ENCODE data around the gene BCL2L12.

BCL2L12 gene

GRCh38 chr19:49689133-49690078, 23.7 kb downstream of the BCL2L12 start, which contains the start of gene ADM5:
ADM5 (plus strand) TSS chr19:49689594; CDS start chr19:49689838, 244 bp downstream.
- Histone ChIP-seq H3K27ac (ENCODE audit: extremely low read depth, low read depth, low read length) (no peak within 1 kb of the TSS; the same call in 1 of the 2 replicates), H3K36me3 (ENCODE audit: control insufficient read depth in 2 of 2, insufficient read depth in 1 of 2, low read length in 2 of 2) (peaks cover 7 to 43% of the 10 kb centered on the region in 2 experiments), H3K4me3 (ENCODE audit: low read depth, low read length) (no peak within 1 kb of the TSS), H3K9me3 (ENCODE audit: control insufficient read depth, insufficient read depth, low read depth, low read length) (no peaks in the 10 kb centered on the region), H3K4me1 (ENCODE audit: control insufficient read depth, insufficient read depth, low read length) (peaks cover 8% of the 10 kb centered on the region)
- POLR2A ChIA-PET = interaction anchor here (1.2 to 1.4 kb wide), 2 partner anchors 13 to 77 kb away, joined by 3 to 7 read pairs; partner anchors contain the start of gene AP2A1
- CTCF ChIA-PET = interaction anchor here (0.7 kb wide), 1 partner anchor 172 kb away, joined by 3 read pairs; no protein-coding TSS in a partner anchor
- TF ChIP-seq YY2 (tag by site-specific recombination; IDR thresholded peaks at IDR 0.05) = no peak
- TF ChIP-seq PATZ1 (tag by site-specific recombination; IDR thresholded peaks at IDR 0.05) = 0 out of 2 replicates have a peak, but pooled peaks have one; percentile 2
- 0 out of 2 replicates have a peak, but pooled peaks have one; percentile 37 for TF ChIP-seq ZNF121 (tag by site-specific recombination; IDR thresholded peaks at IDR 0.05)
- TF ChIP-seq ZNF843 (tag by site-specific recombination; IDR thresholded peaks at IDR 0.05) = no peak
- peak; percentile 45; the same call in 1 of the 2 replicates for TF ChIP-seq KLF8 (tag by site-specific recombination; IDR thresholded peaks at IDR 0.05)
- no peak for TF ChIP-seq ZFP3 (tag by site-specific recombination; IDR thresholded peaks at IDR 0.05; ENCODE audit: low read depth)

DNA sequence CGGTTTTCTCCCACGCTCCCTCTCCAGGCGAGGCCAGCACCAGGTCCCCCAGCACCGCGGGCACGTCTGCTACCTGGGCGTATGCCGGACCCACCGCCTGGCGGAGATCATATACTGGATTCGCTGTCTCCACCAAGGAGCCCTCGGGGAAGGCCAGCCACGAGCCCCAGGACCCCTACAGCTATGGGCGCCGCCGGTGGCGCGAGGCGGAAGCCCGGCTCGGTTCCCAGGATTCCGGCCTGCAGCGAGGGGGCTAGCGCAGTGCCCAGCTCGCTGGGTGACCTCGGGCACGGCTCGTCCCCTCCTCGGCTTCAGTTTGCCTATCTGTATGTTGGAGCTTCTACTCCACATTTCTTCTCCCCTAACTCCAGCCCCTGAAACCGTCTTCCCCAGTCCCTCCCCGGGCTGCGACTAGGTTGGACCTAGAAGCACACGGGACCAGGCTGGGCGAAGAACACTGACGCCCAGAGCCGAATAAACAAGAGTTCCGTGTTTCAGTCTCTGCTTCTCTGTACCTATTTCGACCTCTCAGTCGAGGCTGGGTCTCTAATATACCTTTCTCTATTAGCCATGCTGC, 24.4 kb downstream of the BCL2L12 start:
- Histone ChIP-seq H3K4me1 (ENCODE audit: control insufficient read depth, insufficient read depth, low read length) (peaks cover 8% of the 10 kb centered on the region), H3K27ac (ENCODE audit: extremely low read depth, low read depth, low read length) (no peak overlapping the region; the same call in 1 of the 2 replicates), H3K9me3 (ENCODE audit: control insufficient read depth, insufficient read depth, low read depth, low read length) (no peaks in the 10 kb centered on the region), H3K4me3 (ENCODE audit: low read depth, low read length) (no peak overlapping the region), H3K36me3 (ENCODE audit: control insufficient read depth in 2 of 2, insufficient read depth in 1 of 2, low read length in 2 of 2) (peaks cover 5 to 36% of the 10 kb centered on the region in 2 experiments)
- ChIA-PET CTCF (interaction anchor here (0.6 to 1.1 kb wide), 3 partner anchors 9 to 27 kb away, joined by 3 to 6 read pairs (median 3); no protein-coding TSS in a partner anchor), POLR2A (interaction anchor here (1.2 to 1.4 kb wide), 2 partner anchors 14 to 76 kb away, joined by 3 to 7 read pairs; partner anchors contain the start of gene AP2A1)
- TF ChIP-seq ZNF366 (tag by site-specific recombination; conservative IDR thresholded peaks at IDR 0.05) (no peak), PBX3 (CRISPR knock-in tag; IDR thresholded peaks at IDR 0.05) (no peak), PRDM4 (tag by site-specific recombination; IDR thresholded peaks at IDR 0.05) (peak; percentile 42; the same call in 1 of the 2 replicates), ZNF623 (tag by site-specific recombination; IDR thresholded peaks at IDR 0.05) (no peak)

GRCh38 chr19:49690656-49691242, 25.0 kb downstream of the BCL2L12 start, which contains the start of gene CPT1C:
CPT1C (plus strand) TSS chr19:49691116; CDS start chr19:49692253, 1,137 bp downstream.
- Histone ChIP-seq H3K9me3 (ENCODE audit: control insufficient read depth, insufficient read depth, low read depth, low read length) (no peaks in the 10 kb centered on the region), H3K27ac (ENCODE audit: extremely low read depth, low read depth, low read length) (no peak within 1 kb of the TSS; the same call in 1 of the 2 replicates), H3K36me3 (ENCODE audit: control insufficient read depth in 2 of 2, insufficient read depth in 1 of 2, low read length in 2 of 2) (peaks cover 0 to 30% of the 10 kb centered on the region in 2 experiments; a peak in 2 of 3 replicates), H3K4me1 (ENCODE audit: control insufficient read depth, insufficient read depth, low read length) (peaks cover 8% of the 10 kb centered on the region), H3K4me3 (ENCODE audit: low read depth, low read length) (no peak within 1 kb of the TSS)
- ChIA-PET CTCF (interaction anchor here (0.6 to 1.1 kb wide), 3 partner anchors 10 to 27 kb away, joined by 3 to 6 read pairs (median 3); no protein-coding TSS in a partner anchor), POLR2A (no interaction called here)
- TF ChIP-seq KLF7 (tag by site-specific recombination; IDR thresholded peaks at IDR 0.05; ENCODE audit: borderline replicate concordance) (no peak), ZBTB20 (tag by site-specific recombination; IDR thresholded peaks at IDR 0.05) (peak; percentile 96), ZIC2 (tag by site-specific recombination; IDR thresholded peaks at IDR 0.05) (no peak), OVOL3 (tag by site-specific recombination; IDR thresholded peaks at IDR 0.05) (no peak), ZNF184 (tag by site-specific recombination; IDR thresholded peaks at IDR 0.05) (no peak), ZEB2 (tag by site-specific recombination; IDR thresholded peaks at IDR 0.05) (no peak), ZNF548 (tag by site-specific recombination; IDR thresholded peaks at IDR 0.05) (no peak), ZNF335 (tag by site-specific recombination; conservative IDR thresholded peaks at IDR 0.05) (peak; percentile 27; the same call in 1 of the 2 replicates), ZNF311 (tag by site-specific recombination; IDR thresholded peaks at IDR 0.05; ENCODE audit: borderline replicate concordance) (no peak), ZNF660 (tag by site-specific recombination; IDR thresholded peaks at IDR 0.05) (no peak), ZNF133 (tag by site-specific recombination; IDR thresholded peaks at IDR 0.05) (no peak)
